Measurements from ENCODE around the gene UQCC5. TPM values are rescaled to one million over a fixed set of nuclear protein-coding genes. Genes with fewer than 3 reads are reported as not detected.

The UQCC5 gene
- total RNA-seq, 2 experiments from 2014 or later, result 2.8 to 8.3 TPM

- no peaks in the 10 kb centered on the region for H3K36me3 Mint-ChIP-seq (ENCODE audit: low read depth)
- no peak for DNase-seq
- H3K27ac ChIP-seq (ENCODE audit: low read depth in 1 of 2, low read length in 2 of 2), result no peak overlapping the region
- H3K4me1 ChIP-seq (ENCODE audit: insufficient read depth, low read length), result no peaks in the 10 kb centered on the region
- no peaks in the 10 kb centered on the region for H3K36me3 ChIP-seq (ENCODE audit: insufficient read depth, low read length)
- H3K27ac Mint-ChIP-seq, result no peak overlapping the region
- no peaks in the 10 kb centered on the region for H3K9me3 ChIP-seq (ENCODE audit: control insufficient read depth in 1 of 2, insufficient read depth in 1 of 2, low read length in 2 of 2)
- no peaks in the 10 kb centered on the region for H3K27me3 ChIP-seq (ENCODE audit: control insufficient read depth in 1 of 2, insufficient read depth in 2 of 2, low read length in 2 of 2)
- no peaks in the 10 kb centered on the region for H3K27me3 Mint-ChIP-seq
- intact Hi-C loops (cut with DNase I, micrococcal nuclease), result no loop called here
- ChIA-PET POLR2A (no interaction called here), CTCF (no interaction called here)
- no peak for TF ChIP-seq CTCF (IDR thresholded peaks at IDR 0.05)
- no peaks in the 10 kb centered on the region for H3K4me1 Mint-ChIP-seq (ENCODE audit: low read depth)
- no peak for ATAC-seq (ENCODE audit: poor library complexity)
- H3K4me3 ChIP-seq (ENCODE audit: low read length), result no peak overlapping the region
- no peak overlapping the region for H3K4me3 Mint-ChIP-seq
- no peaks in the 10 kb centered on the region for H3K9me3 Mint-ChIP-seq
Observed at GRCh38 chr3:52515192-52515591, 21.2 kb upstream of the UQCC5 start.

- Histone ChIP-seq H3K4me1 (ENCODE audit: insufficient read depth, low read length) (no peaks in the 10 kb centered on the region), H3K36me3 (ENCODE audit: insufficient read depth, low read length) (no peaks in the 10 kb centered on the region), H3K4me3 (ENCODE audit: low read length) (no peak overlapping the region), H3K27ac (ENCODE audit: low read depth in 1 of 2, low read length in 2 of 2) (no peak overlapping the region), H3K27me3 (ENCODE audit: control insufficient read depth in 1 of 2, insufficient read depth in 2 of 2, low read length in 2 of 2) (no peaks in the 10 kb centered on the region), H3K9me3 (ENCODE audit: control insufficient read depth in 1 of 2, insufficient read depth in 1 of 2, low read length in 2 of 2) (no peaks in the 10 kb centered on the region)
- no peaks in the 10 kb centered on the region for H3K36me3 Mint-ChIP-seq (ENCODE audit: low read depth)
- no peaks in the 10 kb centered on the region for H3K4me1 Mint-ChIP-seq (ENCODE audit: low read depth)
- no peaks in the 10 kb centered on the region for H3K27me3 Mint-ChIP-seq
- POLR2A ChIA-PET, result no interaction called here
- TF ChIP-seq CTCF (IDR thresholded peaks at IDR 0.05), result no peak
- H3K27ac Mint-ChIP-seq, result no peak overlapping the region
- no peak for DNase-seq
- ATAC-seq (ENCODE audit: poor library complexity), result no peak
- CTCF ChIA-PET, result no interaction called here
- intact Hi-C loops (cut with DNase I, micrococcal nuclease), result no loop called here
- no peak overlapping the region for H3K4me3 Mint-ChIP-seq
- no peaks in the 10 kb centered on the region for H3K9me3 Mint-ChIP-seq
Observed at GRCh38 chr3:52516509-52517195, 19.8 kb upstream of the UQCC5 start.

GRCh38 chr3:52517796-52518722 lies 18.3 kb upstream of the UQCC5 start:
- Histone ChIP-seq H3K4me3 (ENCODE audit: low read length) (no peak overlapping the region), H3K27ac (ENCODE audit: low read depth in 1 of 2, low read length in 2 of 2) (no peak overlapping the region), H3K9me3 (ENCODE audit: control insufficient read depth in 1 of 2, insufficient read depth in 1 of 2, low read length in 2 of 2) (no peaks in the 10 kb centered on the region), H3K27me3 (ENCODE audit: control insufficient read depth in 1 of 2, insufficient read depth in 2 of 2, low read length in 2 of 2) (no peaks in the 10 kb centered on the region), H3K36me3 (ENCODE audit: insufficient read depth, low read length) (no peaks in the 10 kb centered on the region), H3K4me1 (ENCODE audit: insufficient read depth, low read length) (no peaks in the 10 kb centered on the region)
- intact Hi-C loops (cut with DNase I, micrococcal nuclease), result no loop called here
- Mint-ChIP-seq H3K4me3 (no peak overlapping the region), H3K4me1 (ENCODE audit: low read depth) (no peaks in the 10 kb centered on the region), H3K27ac (no peak overlapping the region), H3K9me3 (no peaks in the 10 kb centered on the region), H3K27me3 (no peaks in the 10 kb centered on the region), H3K36me3 (ENCODE audit: low read depth) (no peaks in the 10 kb centered on the region)
- TF ChIP-seq CTCF (IDR thresholded peaks at IDR 0.05), result no peak
- DNase-seq (no peak), ATAC-seq (ENCODE audit: poor library complexity) (no peak)
- CTCF ChIA-PET, result no interaction called here
- POLR2A ChIA-PET, result interaction anchor here (0.7 kb wide), 1 partner anchor 18 kb away, joined by 3 read pairs; the partner anchor contains the start of gene UQCC5

Data from CD4-positive, alpha-beta T cell (primary cell).